ENCODE measurements around the gene RNH1. TPM values are rescaled to one million over a fixed set of nuclear protein-coding genes. Genes with fewer than 3 reads are reported as not detected.

Gene RNH1
- total RNA-seq, 1 donor from 2014 or later = 151 TPM

- TF ChIP-seq CTCF (IDR thresholded peaks at IDR 0.05) = no peak
- no peaks in the 10 kb centered on the region for H3K9me3 Mint-ChIP-seq (ENCODE audit: unreplicated experiment)
- peaks cover 39% of the 10 kb centered on the region for H3K4me1 Mint-ChIP-seq (ENCODE audit: unreplicated experiment)
- no peak for DNase-seq (ENCODE audit: extremely low spot score, unreplicated experiment)
- no peak overlapping the region for H3K27ac Mint-ChIP-seq (ENCODE audit: unreplicated experiment)
- H3K36me3 Mint-ChIP-seq (ENCODE audit: unreplicated experiment) = peaks cover 11% of the 10 kb centered on the region
- H3K4me3 Mint-ChIP-seq (ENCODE audit: unreplicated experiment) = no peak overlapping the region
- no peaks in the 10 kb centered on the region for H3K27me3 Mint-ChIP-seq (ENCODE audit: unreplicated experiment)
Measured at GRCh38 chr11:452916-453527, 54.0 kb downstream of the RNH1 start.

GRCh38 chr11:452203-452744 is 54.8 kb downstream of the RNH1 start:
- peaks cover 36% of the 10 kb centered on the region for H3K4me1 Mint-ChIP-seq (ENCODE audit: unreplicated experiment)
- H3K36me3 Mint-ChIP-seq (ENCODE audit: unreplicated experiment) = peaks cover 9% of the 10 kb centered on the region
- no peaks in the 10 kb centered on the region for H3K27me3 Mint-ChIP-seq (ENCODE audit: unreplicated experiment)
- H3K27ac Mint-ChIP-seq (ENCODE audit: unreplicated experiment) = no peak overlapping the region
- no peaks in the 10 kb centered on the region for H3K9me3 Mint-ChIP-seq (ENCODE audit: unreplicated experiment)
- no peak for DNase-seq (ENCODE audit: extremely low spot score, unreplicated experiment)
- no peak for TF ChIP-seq CTCF (IDR thresholded peaks at IDR 0.05)
- H3K4me3 Mint-ChIP-seq (ENCODE audit: unreplicated experiment) = peak overlapping the region; percentile 98

GRCh38 chr11:451738-452137 is 55.3 kb downstream of the RNH1 start:
- no peak for TF ChIP-seq CTCF (IDR thresholded peaks at IDR 0.05)
- H3K27me3 Mint-ChIP-seq (ENCODE audit: unreplicated experiment) = no peaks in the 10 kb centered on the region
- H3K27ac Mint-ChIP-seq (ENCODE audit: unreplicated experiment) = peak overlapping the region; percentile 77
- DNase-seq (ENCODE audit: extremely low spot score, unreplicated experiment) = no peak
- H3K36me3 Mint-ChIP-seq (ENCODE audit: unreplicated experiment) = peaks cover 9% of the 10 kb centered on the region
- peaks cover 34% of the 10 kb centered on the region for H3K4me1 Mint-ChIP-seq (ENCODE audit: unreplicated experiment)
- no peaks in the 10 kb centered on the region for H3K9me3 Mint-ChIP-seq (ENCODE audit: unreplicated experiment)
- peak overlapping the region; percentile 98 for H3K4me3 Mint-ChIP-seq (ENCODE audit: unreplicated experiment)

GRCh38 chr11:450809-451451 is 56.1 kb downstream of the RNH1 start:
- peak overlapping the region; percentile 77 for H3K27ac Mint-ChIP-seq (ENCODE audit: unreplicated experiment)
- H3K27me3 Mint-ChIP-seq (ENCODE audit: unreplicated experiment) = no peaks in the 10 kb centered on the region
- peaks cover 9% of the 10 kb centered on the region for H3K36me3 Mint-ChIP-seq (ENCODE audit: unreplicated experiment)
- H3K4me3 Mint-ChIP-seq (ENCODE audit: unreplicated experiment) = peak overlapping the region; percentile 98
- DNase-seq (ENCODE audit: extremely low spot score, unreplicated experiment) = no peak
- no peaks in the 10 kb centered on the region for H3K9me3 Mint-ChIP-seq (ENCODE audit: unreplicated experiment)
- TF ChIP-seq CTCF (IDR thresholded peaks at IDR 0.05) = peak; percentile 38
- peaks cover 32% of the 10 kb centered on the region for H3K4me1 Mint-ChIP-seq (ENCODE audit: unreplicated experiment)
